Cardiac muscle cell (in vitro differentiated cells and primary cell): Measurements from ENCODE around the gene PSMA8. TPM values are rescaled to one million over a fixed set of nuclear protein-coding genes. Genes with fewer than 3 reads are reported as not detected.
"Not testable (repeated sequence)": the region's sequence is repeated elsewhere in the genome, so short reads cannot be mapped to it uniquely, and the experiment has no call there.

Experiments used
- DNase-seq, 2 donors: peaks; one replicate each; pipeline versions ENCODE4 v3.0.0 to v3.0.0-alpha.2; 2010 to 2017; ENCODE audit warnings: low read depth in 1 of 2, low spot score in 1 of 2
- H3K27ac ChIP-seq: fragments of 200-600 bp; sonication (generic); 2 replicates; pipeline ENCODE4 v1.5.1; 2016
- H3K27me3 ChIP-seq: fragments of 200-600 bp; sonication (generic); 2 replicates; pipeline ENCODE4 v1.6.0; 2016; ENCODE audit warnings: control low read depth
- H3K36me3 ChIP-seq: fragments of 200-600 bp; sonication (generic); 2 replicates; pipeline ENCODE4 v1.5.1; 2016; ENCODE audit warnings: control low read depth
- H3K4me1 ChIP-seq: fragments of 200-600 bp; sonication (generic); 2 replicates; pipeline ENCODE4 v1.8.1; 2017; ENCODE audit warnings: low read depth, mild to moderate bottlenecking, mixed run types
- H3K4me3 ChIP-seq: fragments of 200-600 bp; sonication (generic); 2 replicates; pipeline ENCODE4 v1.5.1; 2016; ENCODE audit warnings: mild to moderate bottlenecking
- H3K9me3 ChIP-seq: fragments of 200-600 bp; sonication (generic); 2 replicates; pipeline ENCODE4 v1.5.1; 2017; ENCODE audit warnings: low read depth, mild to moderate bottlenecking, control low read depth
- polyA plus RNA-seq: library from polyadenylated mRNA; unstranded; fragments of >200 nt; fragmentation: Nextera tagmentation; extraction: Ambion mirVana; gene quantifications from 2 replicates; pipeline ENCODE4 v1.2.1, GENCODE V29; 2016
- total RNA-seq: library from RNA; depleted of rRNA; stranded (reverse); fragments of >200 nt; gene quantifications from 2 replicates; pipeline ENCODE4 v1.2.3, GENCODE V29; 2016
- TF ChIP-seq, protein P1 (sequence below): IDR thresholded peaks from 2 replicates; pipeline ENCODE4 v1.5.1; 2012; ENCODE audit warnings: low read depth, mild to moderate bottlenecking, low read length

Gene PSMA8
- total and polyA plus RNA-seq, 2 experiments from 2014 or later = not detected

DNA sequence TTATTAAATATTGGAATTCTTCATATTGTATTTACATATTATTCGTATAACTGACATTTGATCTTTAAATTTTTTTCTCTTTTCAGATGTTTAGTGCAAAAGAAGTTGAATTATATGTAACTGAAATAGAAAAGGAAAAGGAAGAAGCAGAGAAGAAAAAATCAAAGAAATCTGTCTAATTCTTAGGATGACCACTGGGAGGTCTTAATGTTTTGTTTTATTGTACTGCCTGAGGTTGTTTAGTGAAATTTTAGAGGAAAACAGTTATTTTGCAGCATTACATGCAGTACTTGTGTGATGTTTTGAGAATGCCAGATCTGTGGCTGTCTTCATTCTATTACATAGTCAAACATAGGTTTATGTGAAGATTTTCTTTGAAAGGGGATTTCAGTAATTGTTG, 58.6 kb downstream of the PSMA8 start:
- DNase-seq = no peak
- no peaks in the 10 kb centered on the region for H3K9me3 ChIP-seq
- no peak overlapping the region for H3K27ac ChIP-seq
- no peak overlapping the region for H3K4me3 ChIP-seq
- no peaks in the 10 kb centered on the region for H3K27me3 ChIP-seq
- H3K4me1 ChIP-seq = no peaks in the 10 kb centered on the region
- TF ChIP-seq, protein P1, sequence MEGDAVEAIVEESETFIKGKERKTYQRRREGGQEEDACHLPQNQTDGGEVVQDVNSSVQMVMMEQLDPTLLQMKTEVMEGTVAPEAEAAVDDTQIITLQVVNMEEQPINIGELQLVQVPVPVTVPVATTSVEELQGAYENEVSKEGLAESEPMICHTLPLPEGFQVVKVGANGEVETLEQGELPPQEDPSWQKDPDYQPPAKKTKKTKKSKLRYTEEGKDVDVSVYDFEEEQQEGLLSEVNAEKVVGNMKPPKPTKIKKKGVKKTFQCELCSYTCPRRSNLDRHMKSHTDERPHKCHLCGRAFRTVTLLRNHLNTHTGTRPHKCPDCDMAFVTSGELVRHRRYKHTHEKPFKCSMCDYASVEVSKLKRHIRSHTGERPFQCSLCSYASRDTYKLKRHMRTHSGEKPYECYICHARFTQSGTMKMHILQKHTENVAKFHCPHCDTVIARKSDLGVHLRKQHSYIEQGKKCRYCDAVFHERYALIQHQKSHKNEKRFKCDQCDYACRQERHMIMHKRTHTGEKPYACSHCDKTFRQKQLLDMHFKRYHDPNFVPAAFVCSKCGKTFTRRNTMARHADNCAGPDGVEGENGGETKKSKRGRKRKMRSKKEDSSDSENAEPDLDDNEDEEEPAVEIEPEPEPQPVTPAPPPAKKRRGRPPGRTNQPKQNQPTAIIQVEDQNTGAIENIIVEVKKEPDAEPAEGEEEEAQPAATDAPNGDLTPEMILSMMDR = no peak
- no peaks in the 10 kb centered on the region for H3K36me3 ChIP-seq

DNA sequence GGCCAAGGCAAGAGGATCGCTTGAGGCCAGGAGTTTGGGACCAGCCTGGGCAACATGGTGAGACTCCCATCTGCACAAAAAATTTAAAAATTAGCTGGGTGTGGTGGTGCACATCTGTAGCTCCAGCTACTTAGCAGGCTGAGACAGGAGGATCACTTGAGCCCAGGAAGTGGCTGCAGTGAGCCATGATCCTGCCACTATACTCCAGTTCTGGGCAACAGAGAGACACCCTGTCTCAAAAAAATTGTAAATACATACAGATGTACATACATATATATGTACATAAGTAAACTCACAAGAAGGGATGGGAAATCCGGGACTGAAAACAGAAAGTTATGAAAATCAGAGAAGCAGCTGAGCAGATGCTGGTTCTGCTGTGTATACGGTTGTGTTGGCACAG, 62.9 kb downstream of the PSMA8 start:
- H3K36me3 ChIP-seq = no peaks in the 10 kb centered on the region
- no peaks in the 10 kb centered on the region for H3K4me1 ChIP-seq
- TF ChIP-seq, protein P1 = no peak
- no peaks in the 10 kb centered on the region for H3K9me3 ChIP-seq
- H3K27me3 ChIP-seq = no peaks in the 10 kb centered on the region
- no peak overlapping the region for H3K27ac ChIP-seq
- DNase-seq = no peak
- no peak overlapping the region for H3K4me3 ChIP-seq

DNA sequence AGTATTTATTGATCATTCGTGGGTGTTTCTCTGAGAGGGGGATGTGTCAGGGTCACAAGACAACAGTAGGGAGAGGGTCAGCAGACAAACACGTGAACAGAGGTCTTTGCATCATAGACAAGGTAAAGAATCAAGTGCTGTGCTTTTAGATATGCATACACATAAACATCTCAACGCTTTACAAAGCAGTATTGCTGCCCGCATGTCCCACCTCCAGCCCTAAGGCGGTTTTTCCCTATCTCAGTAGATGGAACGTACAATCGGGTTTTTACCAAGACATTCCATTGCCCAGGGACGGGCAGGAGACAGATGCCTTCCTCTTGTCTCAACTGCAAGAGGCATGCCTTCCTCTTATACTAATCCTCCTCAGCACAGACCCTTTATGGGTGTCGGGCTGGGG, 68.3 kb downstream of the PSMA8 start:
- not testable (repeated sequence) for DNase-seq, H3K4me3 ChIP-seq, H3K36me3 ChIP-seq, H3K9me3 ChIP-seq, H3K27me3 ChIP-seq, H3K4me1 ChIP-seq, H3K27ac ChIP-seq

DNA sequence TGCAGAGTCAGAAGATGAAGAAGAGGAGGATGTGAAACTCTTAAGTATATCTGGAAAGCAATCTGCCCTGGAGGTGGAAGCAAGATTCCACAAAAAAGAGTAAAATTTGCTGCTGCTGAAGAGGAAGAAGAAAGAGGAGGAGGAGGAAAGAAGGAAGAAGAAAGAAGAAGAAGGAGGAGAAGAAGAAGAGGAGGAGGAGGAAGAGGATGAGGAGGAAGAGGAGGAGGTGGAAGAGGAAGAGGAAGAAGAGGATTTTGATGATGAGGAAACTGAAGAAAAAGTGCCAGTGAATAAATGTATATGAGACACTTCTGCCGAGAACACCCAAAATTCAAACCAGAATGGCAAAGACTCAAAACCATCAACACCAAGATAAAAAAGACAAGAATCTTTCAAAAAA, 71.6 kb downstream of the PSMA8 start:
- TF ChIP-seq, protein P1 = no peak

DNA sequence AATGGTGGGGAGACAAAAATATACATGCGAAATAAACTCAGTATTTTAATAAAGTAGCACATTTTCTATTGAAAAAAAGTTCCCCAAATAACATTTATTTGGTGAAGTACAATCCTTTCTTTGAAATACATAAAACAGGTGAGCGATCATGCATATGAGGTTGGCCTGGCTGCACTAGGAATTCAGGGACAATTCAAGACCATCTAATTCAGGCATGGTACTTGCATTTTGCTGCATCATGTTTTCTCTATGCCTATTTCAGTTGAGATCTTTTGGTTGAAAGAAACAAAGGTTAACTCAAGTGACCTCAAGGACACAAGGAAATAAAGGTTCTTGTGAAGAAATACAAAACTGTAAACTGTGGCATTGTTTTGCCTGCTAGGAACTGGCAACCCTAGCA, 72.8 kb downstream of the PSMA8 start:
- Histone ChIP-seq H3K9me3 (no peaks in the 10 kb centered on the region), H3K27ac (no peak overlapping the region), H3K4me1 (no peaks in the 10 kb centered on the region), H3K36me3 (no peaks in the 10 kb centered on the region), H3K4me3 (no peak overlapping the region), H3K27me3 (no peaks in the 10 kb centered on the region)
- TF ChIP-seq, protein P1 = no peak
- no peak for DNase-seq

More for the DNA sequence above, 71.6 kb downstream of the PSMA8 start:
- no peak overlapping the region for H3K27ac ChIP-seq
- H3K36me3 ChIP-seq = no peaks in the 10 kb centered on the region
- no peaks in the 10 kb centered on the region for H3K4me1 ChIP-seq
- no peak for DNase-seq
- H3K9me3 ChIP-seq = no peaks in the 10 kb centered on the region
- no peaks in the 10 kb centered on the region for H3K27me3 ChIP-seq
- no peak overlapping the region for H3K4me3 ChIP-seq

DNA sequence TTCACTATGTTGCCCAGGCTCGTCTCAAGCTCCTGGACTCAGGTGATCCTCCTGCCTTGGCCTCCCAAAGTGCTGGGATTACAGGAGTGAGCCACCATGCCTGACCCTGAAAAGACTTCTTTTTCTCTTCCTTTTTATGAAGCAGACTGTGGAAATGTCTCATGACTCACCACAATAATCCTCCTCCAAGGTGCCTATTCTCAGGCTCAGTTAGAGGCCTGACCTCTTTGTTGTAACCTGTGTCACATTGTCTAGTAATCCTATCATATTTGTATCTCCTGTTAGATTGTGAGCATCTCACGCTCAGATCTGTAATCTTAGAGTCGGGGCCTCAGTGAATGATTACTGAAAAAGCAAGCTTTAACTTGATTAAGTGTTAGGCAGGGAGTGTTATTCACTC, 74.3 kb downstream of the PSMA8 start:
- no peaks in the 10 kb centered on the region for H3K9me3 ChIP-seq
- no peak for DNase-seq
- H3K36me3 ChIP-seq = no peaks in the 10 kb centered on the region
- TF ChIP-seq, protein P1 = no peak
- no peak overlapping the region for H3K4me3 ChIP-seq
- H3K4me1 ChIP-seq = no peaks in the 10 kb centered on the region
- H3K27ac ChIP-seq = no peak overlapping the region
- no peaks in the 10 kb centered on the region for H3K27me3 ChIP-seq
